ENCODE results near the gene LDLRAP1.

The LDLRAP1 gene

GRCh38 chr1:25553749-25554429 lies 10.5 kb downstream of the LDLRAP1 start:
- Histone ChIP-seq H3K9me3 (ENCODE audit: control insufficient read depth in 5 of 5, low read length in 5 of 5) (no peaks in the 10 kb centered on the region), H3K9ac (ENCODE audit: low read length in 5 of 5) (no peak overlapping the region), H3K36me3 (ENCODE audit: control insufficient read depth in 5 of 5, insufficient read depth in 5 of 5, low read length in 5 of 5) (peaks cover 0 to 26% (median 16%) of the 10 kb centered on the region in 5 donors), H3K27me3 (ENCODE audit: control insufficient read depth in 5 of 5, insufficient read depth in 4 of 5, low read length in 5 of 5) (no peaks in the 10 kb centered on the region), H3K4me1 (ENCODE audit: control insufficient read depth in 5 of 5, insufficient read depth in 5 of 5, low read length in 5 of 5) (peaks cover 13 to 70% (median 49%) of the 10 kb centered on the region in 5 donors), H3K4me3 (ENCODE audit: low read depth in 1 of 5, low read length in 5 of 5) (no peak overlapping the region), H3K27ac (ENCODE audit: low read depth, low read length) (no peak overlapping the region)

GRCh38 chr1:25554430-25554780 lies 11.0 kb downstream of the LDLRAP1 start:
- H3K4me3 ChIP-seq (ENCODE audit: low read depth in 1 of 5, low read length in 5 of 5) = no peak overlapping the region
- H3K9me3 ChIP-seq (ENCODE audit: control insufficient read depth in 5 of 5, low read length in 5 of 5) = no peaks in the 10 kb centered on the region
- H3K27me3 ChIP-seq (ENCODE audit: control insufficient read depth in 5 of 5, insufficient read depth in 4 of 5, low read length in 5 of 5) = no peaks in the 10 kb centered on the region
- no peak overlapping the region for H3K27ac ChIP-seq (ENCODE audit: low read depth, low read length)
- H3K9ac ChIP-seq (ENCODE audit: low read length in 5 of 5) = no peak overlapping the region
- peaks cover 0 to 29% (median 18%) of the 10 kb centered on the region in 5 donors for H3K36me3 ChIP-seq (ENCODE audit: control insufficient read depth in 5 of 5, insufficient read depth in 5 of 5, low read length in 5 of 5)
- H3K4me1 ChIP-seq (ENCODE audit: control insufficient read depth in 5 of 5, insufficient read depth in 5 of 5, low read length in 5 of 5) = peaks cover 10 to 70% (median 43%) of the 10 kb centered on the region in 5 donors

GRCh38 chr1:25554886-25555752 lies 11.7 kb downstream of the LDLRAP1 start:
- H3K9ac ChIP-seq (ENCODE audit: low read length in 5 of 5) = no peak overlapping the region
- H3K27me3 ChIP-seq (ENCODE audit: control insufficient read depth in 5 of 5, insufficient read depth in 4 of 5, low read length in 5 of 5) = no peaks in the 10 kb centered on the region
- H3K4me1 ChIP-seq (ENCODE audit: control insufficient read depth in 5 of 5, insufficient read depth in 5 of 5, low read length in 5 of 5) = peaks cover 10 to 70% (median 38%) of the 10 kb centered on the region in 5 donors
- no peak overlapping the region for H3K27ac ChIP-seq (ENCODE audit: low read depth, low read length)
- no peaks in the 10 kb centered on the region for H3K9me3 ChIP-seq (ENCODE audit: control insufficient read depth in 5 of 5, low read length in 5 of 5)
- peaks cover 0 to 33% (median 22%) of the 10 kb centered on the region in 5 donors for H3K36me3 ChIP-seq (ENCODE audit: control insufficient read depth in 5 of 5, insufficient read depth in 5 of 5, low read length in 5 of 5)
- no peak overlapping the region for H3K4me3 ChIP-seq (ENCODE audit: low read depth in 1 of 5, low read length in 5 of 5)

- H3K27me3 ChIP-seq (ENCODE audit: control insufficient read depth in 5 of 5, insufficient read depth in 4 of 5, low read length in 5 of 5) = no peaks in the 10 kb centered on the region
- H3K4me1 ChIP-seq (ENCODE audit: control insufficient read depth in 5 of 5, insufficient read depth in 5 of 5, low read length in 5 of 5) = peaks cover 5 to 70% (median 36%) of the 10 kb centered on the region in 5 donors
- H3K9me3 ChIP-seq (ENCODE audit: control insufficient read depth in 5 of 5, low read length in 5 of 5) = no peaks in the 10 kb centered on the region
- no peak overlapping the region for H3K27ac ChIP-seq (ENCODE audit: low read depth, low read length)
- no peak overlapping the region for H3K9ac ChIP-seq (ENCODE audit: low read length in 5 of 5)
- no peak overlapping the region for H3K4me3 ChIP-seq (ENCODE audit: low read depth in 1 of 5, low read length in 5 of 5)
- H3K36me3 ChIP-seq (ENCODE audit: control insufficient read depth in 5 of 5, insufficient read depth in 5 of 5, low read length in 5 of 5) = peaks cover 0 to 39% (median 25%) of the 10 kb centered on the region in 5 donors
Observed at GRCh38 chr1:25555753-25556092, 12.3 kb downstream of the LDLRAP1 start.

GRCh38 chr1:25556132-25556670 lies 12.8 kb downstream of the LDLRAP1 start:
- Histone ChIP-seq H3K9me3 (ENCODE audit: control insufficient read depth in 5 of 5, low read length in 5 of 5) (no peaks in the 10 kb centered on the region), H3K27ac (ENCODE audit: low read depth, low read length) (no peak overlapping the region), H3K36me3 (ENCODE audit: control insufficient read depth in 5 of 5, insufficient read depth in 5 of 5, low read length in 5 of 5) (peaks cover 0 to 42% (median 25%) of the 10 kb centered on the region in 5 donors), H3K9ac (ENCODE audit: low read length in 5 of 5) (peak overlapping the region in 1 of 5 donors; percentile 16), H3K27me3 (ENCODE audit: control insufficient read depth in 5 of 5, insufficient read depth in 4 of 5, low read length in 5 of 5) (no peaks in the 10 kb centered on the region), H3K4me3 (ENCODE audit: low read depth in 1 of 5, low read length in 5 of 5) (no peak overlapping the region), H3K4me1 (ENCODE audit: control insufficient read depth in 5 of 5, insufficient read depth in 5 of 5, low read length in 5 of 5) (peaks cover 7 to 70% (median 38%) of the 10 kb centered on the region in 5 donors)

GRCh38 chr1:25556791-25557476 lies 13.5 kb downstream of the LDLRAP1 start:
- Histone ChIP-seq H3K27ac (ENCODE audit: low read depth, low read length) (no peak overlapping the region), H3K4me1 (ENCODE audit: control insufficient read depth in 5 of 5, insufficient read depth in 5 of 5, low read length in 5 of 5) (peaks cover 7 to 70% (median 41%) of the 10 kb centered on the region in 5 donors), H3K9me3 (ENCODE audit: control insufficient read depth in 5 of 5, low read length in 5 of 5) (no peaks in the 10 kb centered on the region), H3K4me3 (ENCODE audit: low read depth in 1 of 5, low read length in 5 of 5) (no peak overlapping the region), H3K36me3 (ENCODE audit: control insufficient read depth in 5 of 5, insufficient read depth in 5 of 5, low read length in 5 of 5) (peaks cover 0 to 42% (median 25%) of the 10 kb centered on the region in 5 donors), H3K27me3 (ENCODE audit: control insufficient read depth in 5 of 5, insufficient read depth in 4 of 5, low read length in 5 of 5) (no peaks in the 10 kb centered on the region), H3K9ac (ENCODE audit: low read length in 5 of 5) (peak overlapping the region in 1 of 5 donors; percentile 16)

- Histone ChIP-seq H3K4me3 (ENCODE audit: low read depth in 1 of 5, low read length in 5 of 5) (no peak overlapping the region), H3K9ac (ENCODE audit: low read length in 5 of 5) (no peak overlapping the region), H3K27ac (ENCODE audit: low read depth, low read length) (no peak overlapping the region), H3K4me1 (ENCODE audit: control insufficient read depth in 5 of 5, insufficient read depth in 5 of 5, low read length in 5 of 5) (peaks cover 8 to 73% (median 38%) of the 10 kb centered on the region in 5 donors), H3K9me3 (ENCODE audit: control insufficient read depth in 5 of 5, low read length in 5 of 5) (no peaks in the 10 kb centered on the region), H3K27me3 (ENCODE audit: control insufficient read depth in 5 of 5, insufficient read depth in 4 of 5, low read length in 5 of 5) (no peaks in the 10 kb centered on the region), H3K36me3 (ENCODE audit: control insufficient read depth in 5 of 5, insufficient read depth in 5 of 5, low read length in 5 of 5) (peaks cover 0 to 44% (median 32%) of the 10 kb centered on the region in 5 donors)
Observed at GRCh38 chr1:25557543-25557942, 14.1 kb downstream of the LDLRAP1 start.

GRCh38 chr1:25559031-25559430 lies 15.6 kb downstream of the LDLRAP1 start:
- peaks cover 8 to 69% (median 37%) of the 10 kb centered on the region in 5 donors for H3K4me1 ChIP-seq (ENCODE audit: control insufficient read depth in 5 of 5, insufficient read depth in 5 of 5, low read length in 5 of 5)

GRCh38 chr1:25560001-25560400 lies 16.6 kb downstream of the LDLRAP1 start:
- Histone ChIP-seq H3K4me3 (ENCODE audit: low read depth in 1 of 5, low read length in 5 of 5) (no peak overlapping the region), H3K9ac (ENCODE audit: low read length in 5 of 5) (no peak overlapping the region), H3K27ac (ENCODE audit: low read depth, low read length) (no peak overlapping the region), H3K9me3 (ENCODE audit: control insufficient read depth in 5 of 5, low read length in 5 of 5) (no peaks in the 10 kb centered on the region), H3K36me3 (ENCODE audit: control insufficient read depth in 5 of 5, insufficient read depth in 5 of 5, low read length in 5 of 5) (peaks cover 0 to 62% (median 44%) of the 10 kb centered on the region in 5 donors), H3K27me3 (ENCODE audit: control insufficient read depth in 5 of 5, insufficient read depth in 4 of 5, low read length in 5 of 5) (no peaks in the 10 kb centered on the region), H3K4me1 (ENCODE audit: control insufficient read depth in 5 of 5, insufficient read depth in 5 of 5, low read length in 5 of 5) (peaks cover 8 to 66% (median 34%) of the 10 kb centered on the region in 5 donors)

More at GRCh38 chr1:25559031-25559430, 15.6 kb downstream of the LDLRAP1 start:
- Histone ChIP-seq H3K9me3 (ENCODE audit: control insufficient read depth in 5 of 5, low read length in 5 of 5) (no peaks in the 10 kb centered on the region), H3K9ac (ENCODE audit: low read length in 5 of 5) (no peak overlapping the region), H3K27ac (ENCODE audit: low read depth, low read length) (no peak overlapping the region), H3K36me3 (ENCODE audit: control insufficient read depth in 5 of 5, insufficient read depth in 5 of 5, low read length in 5 of 5) (peaks cover 0 to 58% (median 38%) of the 10 kb centered on the region in 5 donors), H3K4me3 (ENCODE audit: low read depth in 1 of 5, low read length in 5 of 5) (no peak overlapping the region), H3K27me3 (ENCODE audit: control insufficient read depth in 5 of 5, insufficient read depth in 4 of 5, low read length in 5 of 5) (no peaks in the 10 kb centered on the region)
